Transverse colon (tissue), 4 donors: Measurements from ENCODE around the gene VPS13A.

ENCODE experiments used
- CTCF ChIP-seq, 5 experiments: fragments of 200-600 bp in 3 of 5; fragments of 450-650 bp in 2 of 5; sonication (generic) in 3 of 5; IDR thresholded peaks; 1 replicate in 2 of 5; 2 replicates in 3 of 5; pipeline ENCODE4 v1.5.1; 2016 to 2017; ENCODE audit warnings: antibody characterized with exemption in 5 of 5, inconsistent platforms in 3 of 5, mild to moderate bottlenecking in 2 of 5, moderate library complexity in 1 of 5
- EP300 ChIP-seq: sonication (generic); formaldehyde crosslinking; IDR thresholded peaks from one replicate; pipeline ENCODE4 v1.6.1; 2017; ENCODE audit warnings: antibody characterized with exemption, low read depth
- POLR2A ChIP-seq: fragments of 450-650 bp; IDR thresholded peaks from one replicate; pipeline ENCODE4 v1.6.1; 2016; ENCODE audit warnings: antibody characterized with exemption, mild to moderate bottlenecking, moderate library complexity
- POLR2AphosphoS5 ChIP-seq, 3 donors: sonication (generic); formaldehyde crosslinking; IDR thresholded peaks; one replicate each; pipeline ENCODE4 v1.6.1; 2016; ENCODE audit warnings: antibody characterized with exemption in 3 of 3

GRCh38 chr9:77427256-77427927 is 250.1 kb downstream of the VPS13A start:
- TF ChIP-seq EP300 (no peak), POLR2AphosphoS5 (IDR thresholded peaks at IDR 0.05) (no peak), CTCF (IDR thresholded peaks at IDR 0.05) (no peak), POLR2A (no peak)
